SU-DHL-6 (cell line): ENCODE results near the gene MAML2.

Experiments used
- EZH2phosphoT487 ChIP-seq: fragments of 200-600 bp; sonication (generic), shearing (Covaris generic); conservative IDR thresholded peaks from 2 replicates; pipeline ENCODE4 v1.6.1; 2018; ENCODE audit warnings: mild to moderate bottlenecking, antibody characterized with exemption, low read length, moderate library complexity, mixed read lengths
- TF ChIP-seq, protein P1 (sequence below): fragments of 200-600 bp; sonication (generic); IDR thresholded peaks from one replicate; pipeline ENCODE4 v1.5.1; 2017; ENCODE audit warnings: antibody characterized with exemption, mild to moderate bottlenecking, low read length, moderate library complexity; ENCODE audit not compliant: insufficient read depth, poor library complexity, severe bottlenecking

DNA sequence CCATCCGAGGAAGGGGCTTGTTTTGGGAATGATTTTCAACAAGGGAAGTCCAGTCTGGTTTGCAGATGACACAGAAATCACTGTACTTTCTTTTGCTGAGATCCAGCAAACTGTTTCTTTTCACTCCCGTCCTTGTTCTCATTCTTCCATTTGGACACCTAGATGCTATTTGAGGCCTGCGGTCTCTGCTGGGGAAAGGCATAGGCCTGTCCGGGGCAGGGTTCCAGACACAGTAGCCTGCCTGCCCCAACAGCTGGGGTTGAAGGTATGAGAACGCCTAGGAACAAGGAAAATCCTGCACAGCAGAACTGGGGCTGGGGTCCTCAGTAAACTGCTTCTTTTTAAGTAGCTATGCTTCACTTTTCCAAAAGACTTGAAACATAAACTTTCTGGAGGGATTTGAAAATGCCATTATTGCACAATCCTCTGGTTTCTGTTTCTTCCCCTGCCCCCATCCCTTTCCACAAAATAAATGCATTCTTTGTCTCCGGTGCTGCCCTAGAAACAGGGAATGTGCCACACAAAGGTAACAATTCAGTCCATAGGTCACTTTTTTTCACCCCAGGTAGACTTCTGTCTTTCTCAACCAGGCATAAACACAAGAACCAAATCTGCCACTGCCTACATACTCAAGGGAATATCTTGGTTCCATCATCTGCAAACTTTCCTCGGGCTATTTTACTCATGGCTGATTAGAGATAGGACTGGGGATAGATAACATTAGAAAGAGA, 244.3 kb downstream of the MAML2 start:
- TF ChIP-seq, protein P1, sequence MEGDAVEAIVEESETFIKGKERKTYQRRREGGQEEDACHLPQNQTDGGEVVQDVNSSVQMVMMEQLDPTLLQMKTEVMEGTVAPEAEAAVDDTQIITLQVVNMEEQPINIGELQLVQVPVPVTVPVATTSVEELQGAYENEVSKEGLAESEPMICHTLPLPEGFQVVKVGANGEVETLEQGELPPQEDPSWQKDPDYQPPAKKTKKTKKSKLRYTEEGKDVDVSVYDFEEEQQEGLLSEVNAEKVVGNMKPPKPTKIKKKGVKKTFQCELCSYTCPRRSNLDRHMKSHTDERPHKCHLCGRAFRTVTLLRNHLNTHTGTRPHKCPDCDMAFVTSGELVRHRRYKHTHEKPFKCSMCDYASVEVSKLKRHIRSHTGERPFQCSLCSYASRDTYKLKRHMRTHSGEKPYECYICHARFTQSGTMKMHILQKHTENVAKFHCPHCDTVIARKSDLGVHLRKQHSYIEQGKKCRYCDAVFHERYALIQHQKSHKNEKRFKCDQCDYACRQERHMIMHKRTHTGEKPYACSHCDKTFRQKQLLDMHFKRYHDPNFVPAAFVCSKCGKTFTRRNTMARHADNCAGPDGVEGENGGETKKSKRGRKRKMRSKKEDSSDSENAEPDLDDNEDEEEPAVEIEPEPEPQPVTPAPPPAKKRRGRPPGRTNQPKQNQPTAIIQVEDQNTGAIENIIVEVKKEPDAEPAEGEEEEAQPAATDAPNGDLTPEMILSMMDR: no peak
- no peak for TF ChIP-seq EZH2phosphoT487
